A172 (cell line): ENCODE measurements around the gene NPNT. TPM values are rescaled to one million over a fixed set of nuclear protein-coding genes. Genes with fewer than 3 reads are reported as not detected.

ENCODE experiments used
- DNase-seq: peaks from one replicate; pipeline ENCODE4 v3.0.0-alpha.2; 2015; ENCODE audit warnings: low spot score
- total RNA-seq: library from RNA; depleted of rRNA; stranded (reverse); fragments of >200 nt; shearing (Covaris generic); gene quantifications from 2 replicates; pipeline ENCODE4 v1.2.3, GENCODE V29; 2014

The NPNT gene
- total RNA-seq, 1 experiment from 2014 or later, result not detected

DNA sequence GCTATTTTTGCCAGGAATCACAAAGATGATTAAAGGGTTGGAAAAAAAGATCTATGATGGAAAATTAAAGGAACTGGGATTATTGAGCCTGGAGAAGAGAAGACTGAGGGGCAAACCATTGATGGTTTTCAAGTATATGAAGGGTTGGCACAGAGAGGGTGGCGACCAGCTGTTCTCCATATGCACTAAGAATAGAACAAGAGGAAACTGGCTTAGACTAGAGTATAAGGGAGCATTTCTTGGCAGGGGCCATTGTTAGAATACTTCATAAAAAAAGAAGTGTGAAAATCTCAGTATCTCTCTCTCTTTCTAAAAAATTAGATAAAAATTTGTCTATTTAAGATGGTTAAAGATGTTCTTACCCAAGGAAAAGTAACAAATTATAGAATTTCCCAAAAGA is 75.1 kb downstream of the NPNT start:
- DNase-seq, result no peak

DNA sequence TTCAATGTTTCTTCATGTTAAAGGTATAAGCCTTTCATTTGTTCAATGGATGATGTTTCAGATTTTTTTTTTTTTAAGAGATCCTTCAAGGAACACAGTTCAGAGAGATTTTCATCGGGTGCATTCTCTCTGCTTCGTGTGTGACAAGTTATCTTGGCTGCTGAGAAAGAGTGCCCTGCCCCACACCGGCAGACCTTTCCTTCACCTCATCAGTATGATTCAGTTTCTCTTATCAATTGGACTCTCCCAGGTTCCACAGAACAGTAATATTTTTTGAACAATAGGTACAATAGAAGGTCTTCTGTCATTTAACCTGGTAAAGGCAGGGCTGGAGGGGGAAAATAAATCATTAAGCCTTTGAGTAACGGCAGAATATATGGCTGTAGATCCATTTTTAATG is 75.8 kb downstream of the NPNT start:
- DNase-seq, result no peak

DNA sequence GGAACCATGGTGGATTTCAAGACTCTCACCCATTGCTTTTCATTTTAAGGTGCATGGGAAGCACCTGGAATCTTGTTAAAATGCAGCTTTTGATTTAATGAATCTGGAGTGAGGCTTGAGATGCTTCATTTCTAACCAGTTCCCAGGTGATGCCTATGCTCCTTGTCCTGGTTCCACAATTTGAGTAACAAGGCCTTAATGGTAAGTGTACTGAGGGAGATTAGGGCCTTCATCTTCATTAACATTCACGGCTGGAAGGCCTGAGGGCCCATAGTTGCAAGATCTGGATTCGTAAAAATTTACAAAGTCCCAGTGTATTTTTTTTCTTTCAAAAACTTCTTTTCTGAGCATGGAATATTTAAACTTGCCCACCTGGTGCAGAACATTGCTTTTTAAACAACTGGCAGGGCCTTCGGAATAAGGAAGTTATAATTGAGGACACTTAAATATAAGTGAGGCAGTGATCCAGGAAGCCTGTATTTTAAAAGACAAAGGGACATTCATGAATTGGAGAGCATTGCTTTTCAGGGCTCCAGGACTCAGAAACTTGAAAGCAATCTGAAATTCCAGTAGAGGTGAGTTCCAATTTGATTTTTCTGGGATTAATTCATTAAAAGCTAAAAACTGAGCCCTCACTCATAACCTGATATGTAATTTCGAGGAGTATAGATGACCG is 77.8 kb downstream of the NPNT start:
- no peak for DNase-seq

DNA sequence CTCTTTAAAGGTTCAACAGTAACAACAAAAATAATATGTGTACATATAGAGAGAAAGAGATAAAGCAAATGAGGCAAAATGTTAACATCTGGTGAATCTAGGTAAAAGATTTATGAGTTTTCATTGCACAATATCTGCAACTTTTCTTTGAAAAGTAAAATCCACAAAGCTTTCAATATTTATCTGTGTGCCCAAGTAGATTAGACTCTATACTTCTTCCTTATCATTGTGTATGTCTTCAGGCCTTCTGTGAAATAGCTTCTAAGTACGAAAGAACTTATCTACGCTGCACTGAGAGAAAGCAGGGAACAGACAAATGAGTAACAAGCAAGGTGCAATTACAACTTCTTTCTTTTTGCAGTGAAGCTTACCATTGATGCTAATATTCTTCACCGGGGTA is 81.6 kb downstream of the NPNT start:
- DNase-seq, result no peak

DNA sequence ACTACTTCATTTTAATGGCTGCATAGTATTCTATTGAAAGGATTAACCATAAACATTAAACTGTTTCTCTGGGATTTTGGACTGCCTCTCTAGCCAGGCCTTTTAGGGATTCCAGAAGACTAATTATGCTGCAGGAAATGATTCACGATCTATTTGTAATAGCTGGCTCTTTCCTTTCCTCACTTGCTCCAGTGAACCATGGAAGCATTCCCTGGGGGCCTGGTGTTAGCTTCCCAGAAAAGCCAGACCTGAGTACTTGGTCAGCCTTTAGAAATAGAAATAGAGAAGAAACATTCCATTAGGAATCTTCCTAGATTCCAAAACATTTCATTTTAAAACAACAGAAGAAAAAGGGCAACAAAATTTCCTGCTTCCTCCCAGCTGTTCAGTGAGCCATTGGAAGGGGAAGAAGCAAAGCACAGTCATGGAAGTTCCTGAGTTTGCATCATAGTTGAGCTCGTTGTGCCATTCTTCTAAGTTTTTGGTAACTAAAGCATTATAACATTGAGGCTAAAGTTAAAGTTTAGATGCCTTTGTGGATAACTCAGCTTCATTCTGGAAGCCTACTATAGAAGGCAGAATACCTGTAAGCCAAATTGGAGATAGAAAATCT is 83.5 kb downstream of the NPNT start:
- peak; percentile 46 for DNase-seq

DNA sequence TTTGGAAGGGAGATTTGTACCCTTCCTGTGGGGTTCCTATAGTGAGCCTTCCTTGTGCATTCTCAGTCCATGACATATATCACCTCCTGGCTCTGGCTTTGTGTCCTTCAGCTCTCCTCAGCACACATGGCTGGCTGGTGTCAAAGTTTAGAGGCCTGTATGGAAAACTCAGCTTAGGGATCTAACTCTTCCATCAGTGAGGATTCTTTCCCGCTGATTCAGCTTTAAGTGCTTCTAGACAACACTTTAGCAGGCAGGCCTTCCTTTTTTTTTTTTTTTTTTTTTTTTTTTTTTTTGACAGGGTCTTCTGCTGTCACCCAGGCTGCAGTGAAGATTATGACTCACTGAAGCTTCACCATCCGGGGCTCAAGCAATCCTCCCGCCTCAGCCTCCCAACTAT is 84.2 kb downstream of the NPNT start:
- no peak for DNase-seq

DNA sequence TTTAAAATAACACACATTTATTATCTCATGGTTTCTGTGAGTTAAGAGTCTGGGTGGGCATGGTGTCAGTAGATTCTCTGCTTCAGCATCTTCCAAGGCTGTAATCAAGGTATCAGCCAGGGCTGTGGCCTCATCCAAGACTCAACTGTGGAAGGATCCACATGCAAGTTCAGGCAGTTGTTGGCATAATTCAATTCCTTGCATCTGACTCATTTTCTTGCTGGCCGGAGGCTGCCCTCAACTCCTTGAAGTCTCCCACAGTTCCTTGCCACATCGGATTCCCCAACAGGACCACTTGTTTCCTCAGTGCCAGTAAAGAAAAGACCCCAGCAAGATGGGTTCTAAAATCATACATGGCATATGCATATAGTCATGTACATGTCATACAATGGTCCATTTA is 93.4 kb downstream of the NPNT start:
- DNase-seq, result no peak

DNA sequence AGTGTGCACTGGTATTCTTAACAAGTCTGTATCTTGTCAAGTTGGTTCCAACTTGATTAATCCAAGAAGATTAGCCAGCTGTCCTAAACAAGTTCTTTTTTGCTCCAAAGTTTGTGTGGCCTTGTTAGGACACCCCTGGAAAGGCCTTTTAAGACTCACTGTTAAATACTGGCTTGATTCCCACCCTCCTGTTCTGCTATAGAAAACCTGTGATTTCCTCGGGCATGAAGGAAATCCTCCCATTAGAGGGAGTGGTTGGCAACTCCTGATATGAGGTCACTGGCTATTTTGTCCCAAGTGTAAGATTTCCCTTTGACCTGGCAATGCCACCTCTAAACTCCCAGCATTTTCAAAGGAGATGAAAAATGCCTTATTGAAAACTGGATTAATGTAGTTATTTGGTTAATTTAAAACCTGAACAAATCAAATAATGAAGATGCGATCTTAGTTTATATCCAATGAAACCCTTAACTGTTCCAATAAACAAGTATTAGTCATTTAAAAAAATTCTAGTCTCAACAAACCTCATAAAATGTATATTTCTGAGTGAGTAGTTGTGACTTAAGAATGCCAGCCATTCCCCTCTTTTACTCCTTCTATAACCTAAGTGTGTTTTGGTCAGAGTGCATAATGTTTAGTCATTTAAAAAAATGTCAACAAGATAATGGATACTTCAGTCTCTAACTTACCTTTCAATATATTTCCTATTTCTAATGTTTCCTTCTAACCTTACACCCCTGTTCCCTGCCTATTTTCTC is 94.4 kb downstream of the NPNT start:
- no peak for DNase-seq

DNA sequence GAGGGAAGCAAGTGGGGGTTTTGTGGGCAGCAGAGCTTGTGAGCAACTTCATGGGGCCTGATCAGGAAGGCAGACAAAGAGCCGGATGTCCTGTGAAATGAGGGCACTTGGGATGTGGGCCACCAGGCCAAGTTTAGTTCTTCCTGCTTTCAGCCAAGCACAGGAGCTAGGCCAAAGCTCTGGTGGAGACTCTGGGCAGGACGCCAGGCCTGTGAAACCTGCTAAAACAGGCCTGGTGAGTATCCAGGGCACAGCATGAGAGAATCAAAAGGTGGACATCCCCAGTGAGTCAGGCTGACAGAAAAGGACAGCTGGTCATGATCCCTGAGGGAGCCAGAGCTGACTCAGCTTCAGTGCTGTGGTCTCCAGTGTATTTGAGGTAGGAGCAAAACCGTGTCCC is 95.7 kb downstream of the NPNT start:
- peak; percentile 87 for DNase-seq

DNA sequence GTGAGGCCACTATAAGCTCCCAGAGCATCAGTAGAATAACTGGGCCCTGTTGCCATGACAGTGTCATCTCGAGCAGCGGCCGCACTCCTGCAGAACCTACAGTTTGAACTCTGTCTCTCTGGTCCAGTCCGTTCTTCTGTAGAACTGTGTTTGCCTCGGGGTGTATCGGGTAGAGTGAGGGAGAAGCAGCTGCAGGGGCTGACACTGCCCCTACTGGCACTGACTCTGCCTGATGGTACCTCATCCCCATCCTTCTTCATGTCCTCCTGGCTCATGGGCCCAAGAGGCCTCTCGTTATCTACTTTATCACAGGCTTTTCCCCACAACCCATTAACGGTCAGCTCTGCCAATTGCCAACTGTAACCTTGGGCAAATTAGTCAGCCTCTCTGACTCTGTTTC is 96.5 kb downstream of the NPNT start:
- no peak for DNase-seq

DNA sequence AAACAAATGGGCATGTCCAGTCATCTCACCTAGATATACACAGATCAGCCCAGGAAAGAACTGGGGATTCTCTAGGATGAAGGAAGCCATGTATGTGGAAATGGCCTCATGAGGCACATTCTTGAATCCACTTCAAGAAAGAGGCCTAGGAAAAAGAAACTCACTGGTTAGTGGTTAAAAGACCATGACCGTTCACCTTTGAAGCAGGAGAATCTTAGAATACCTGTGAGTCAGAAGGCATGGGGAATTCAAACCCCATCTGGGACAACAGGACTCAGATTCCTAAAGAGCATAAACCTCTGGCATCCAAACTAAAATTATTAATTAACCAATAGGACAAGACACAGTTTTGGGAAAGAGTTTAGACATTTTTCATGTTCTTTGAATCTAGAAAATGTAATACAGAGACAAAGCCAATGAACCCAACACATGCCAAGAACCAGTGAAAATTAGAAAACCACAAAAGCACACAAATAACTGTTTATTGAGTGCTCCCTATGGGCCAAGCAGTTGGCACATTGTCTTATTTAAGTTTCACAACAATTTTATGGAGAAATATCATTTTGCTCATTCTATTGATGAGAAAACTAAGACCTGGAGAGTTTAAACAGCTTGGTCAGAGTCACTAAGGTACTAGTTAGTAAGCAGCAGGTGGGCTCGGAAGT is 97.5 kb downstream of the NPNT start:
- no peak for DNase-seq

DNA sequence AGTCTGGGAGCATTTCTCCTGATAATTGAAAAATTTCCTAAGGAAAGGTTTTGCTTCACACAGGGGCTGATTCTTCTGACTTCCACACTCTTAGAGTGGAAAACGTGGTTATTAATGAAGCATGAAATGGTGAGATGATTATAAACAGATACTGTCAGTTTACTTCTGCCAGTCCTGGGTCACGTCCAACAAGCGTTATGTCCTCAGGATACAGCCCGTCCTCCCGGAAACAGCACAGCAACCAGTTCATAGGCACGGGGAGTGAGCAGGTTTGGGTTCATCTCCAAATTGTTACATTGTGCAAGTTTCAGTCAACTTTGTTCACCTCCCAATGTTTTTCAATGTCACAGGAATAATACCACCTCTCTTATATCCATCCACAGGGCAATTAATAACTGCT is 98.8 kb downstream of the NPNT start:
- no peak for DNase-seq

DNA sequence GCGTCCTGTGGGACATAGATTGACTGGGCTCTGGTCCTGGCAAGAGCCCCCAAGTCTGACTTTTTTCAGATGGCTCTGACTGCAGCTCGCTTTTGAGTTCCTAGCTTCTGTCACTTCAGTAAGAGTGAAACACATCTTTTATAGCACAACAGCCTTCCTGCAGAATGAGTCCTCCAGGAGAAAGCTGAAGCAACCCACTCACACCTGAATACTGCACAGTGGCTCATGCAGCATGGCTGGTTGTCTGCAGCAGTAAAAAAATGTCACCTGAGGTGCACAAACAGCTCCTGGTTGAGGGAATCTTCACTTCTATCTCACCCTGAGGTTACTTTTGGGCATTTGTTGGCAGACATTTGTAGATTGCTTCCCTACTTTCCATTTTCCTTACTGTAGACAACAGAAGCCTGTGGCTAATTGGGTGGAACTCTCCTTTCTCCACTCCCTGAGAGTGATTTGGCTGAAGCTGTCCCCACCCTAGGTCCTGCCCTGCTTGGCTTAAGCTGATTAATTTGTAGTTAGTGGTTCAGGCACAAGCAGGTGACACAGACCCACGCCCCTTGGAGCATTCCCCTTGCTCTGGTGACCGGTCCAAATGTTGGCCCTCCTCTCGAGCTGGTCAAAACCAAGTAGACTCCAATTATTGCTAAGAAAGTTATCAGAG is 99.7 kb downstream of the NPNT start:
- DNase-seq, result no peak

DNA sequence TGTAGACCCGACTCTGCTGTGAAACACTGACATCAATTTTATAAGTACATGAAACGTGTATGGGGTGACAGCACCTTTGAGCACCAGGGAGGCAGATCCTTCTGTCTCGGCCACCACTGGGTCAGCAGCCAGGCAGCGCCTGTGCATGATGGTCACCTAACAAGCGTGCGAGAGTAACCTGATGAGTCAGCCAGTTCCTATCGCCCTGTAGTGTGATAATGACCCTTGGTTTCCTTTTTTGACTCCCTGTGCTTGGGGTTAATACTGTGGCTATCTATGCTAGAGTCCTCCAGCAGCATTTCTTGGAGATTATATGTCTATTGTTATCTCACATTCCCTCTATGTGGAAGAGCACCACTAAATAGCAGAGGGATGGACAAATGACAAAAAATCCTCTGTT is 101.6 kb downstream of the NPNT start:
- no peak for DNase-seq

DNA sequence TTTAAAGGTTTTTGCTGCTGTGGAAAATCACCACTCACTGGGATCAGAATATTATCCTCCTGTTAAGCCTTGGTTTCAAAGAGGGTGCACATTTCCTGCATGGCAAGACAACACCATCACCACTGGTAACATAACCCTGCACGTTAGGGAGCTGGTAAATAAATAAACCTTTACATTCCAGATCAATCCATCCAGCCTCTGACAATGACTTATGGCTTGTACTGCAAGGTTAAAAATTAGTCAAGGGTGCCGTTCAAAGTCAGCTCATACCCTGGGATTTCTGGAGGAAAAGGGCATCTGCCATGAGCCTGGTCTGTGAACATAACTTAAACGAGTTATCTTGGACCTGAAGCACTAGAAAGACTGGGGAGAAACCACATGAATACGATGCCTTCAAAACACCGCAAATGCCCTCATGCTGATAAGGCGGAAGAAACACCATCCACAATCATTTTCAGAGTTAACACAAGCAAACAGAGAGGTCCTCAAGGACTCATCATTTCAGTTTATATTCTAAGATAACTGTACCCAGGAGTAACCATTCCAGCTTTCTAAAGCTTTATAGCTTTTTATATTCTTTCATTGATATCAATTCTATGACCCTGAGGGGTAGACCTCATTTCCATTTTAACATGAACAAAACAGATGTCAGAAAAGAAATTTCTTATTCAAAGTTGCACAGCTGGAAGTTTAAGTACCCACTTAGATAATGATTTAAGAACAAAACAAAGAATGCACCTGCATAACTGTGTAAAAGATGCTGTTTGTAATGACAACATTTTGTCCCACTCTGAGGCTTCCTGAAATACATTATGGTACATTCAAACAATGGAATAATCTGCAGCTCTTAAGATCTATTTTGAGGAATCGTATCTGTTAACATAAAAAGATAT is 103.1 kb downstream of the NPNT start:
- no peak for DNase-seq

DNA sequence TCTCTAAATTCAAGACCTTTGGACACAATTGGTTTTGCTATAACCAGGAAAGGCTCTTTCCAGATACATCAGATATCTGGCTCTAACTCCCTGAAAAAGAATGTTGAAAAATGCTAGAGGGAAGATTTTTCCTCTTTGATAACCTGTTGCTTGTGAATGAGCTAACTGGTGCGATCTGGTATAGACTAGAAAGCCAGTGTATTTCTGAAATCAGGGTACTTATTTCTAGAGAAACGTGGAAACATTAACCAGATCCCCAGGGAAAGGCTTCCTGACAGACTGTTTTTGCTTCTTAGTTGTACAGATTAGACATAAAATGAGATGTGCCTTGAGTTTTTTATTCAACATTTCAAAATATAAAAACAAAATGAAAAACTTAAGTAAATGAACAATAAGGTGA is 107.7 kb downstream of the NPNT start:
- DNase-seq, result no peak

DNA sequence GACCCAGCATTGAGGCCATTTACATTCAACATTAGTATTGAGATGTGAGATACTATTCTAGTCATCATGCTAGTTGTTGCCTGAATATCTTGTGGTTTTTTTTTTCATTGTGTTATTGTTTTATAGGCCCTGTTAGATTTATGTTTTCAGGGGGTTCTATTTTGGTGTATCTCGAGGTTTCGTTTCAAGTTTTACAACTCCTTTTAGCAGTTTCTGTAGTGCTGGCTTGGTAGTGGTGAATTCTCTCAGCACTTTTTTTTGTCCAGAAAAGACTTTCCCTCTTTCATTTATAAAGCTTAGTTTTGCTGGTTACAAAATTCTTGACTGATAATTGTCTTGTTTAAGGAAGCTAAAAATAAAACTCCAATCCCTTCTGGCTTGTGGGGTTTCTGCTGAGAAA is 115.5 kb downstream of the NPNT start:
- no peak for DNase-seq

DNA sequence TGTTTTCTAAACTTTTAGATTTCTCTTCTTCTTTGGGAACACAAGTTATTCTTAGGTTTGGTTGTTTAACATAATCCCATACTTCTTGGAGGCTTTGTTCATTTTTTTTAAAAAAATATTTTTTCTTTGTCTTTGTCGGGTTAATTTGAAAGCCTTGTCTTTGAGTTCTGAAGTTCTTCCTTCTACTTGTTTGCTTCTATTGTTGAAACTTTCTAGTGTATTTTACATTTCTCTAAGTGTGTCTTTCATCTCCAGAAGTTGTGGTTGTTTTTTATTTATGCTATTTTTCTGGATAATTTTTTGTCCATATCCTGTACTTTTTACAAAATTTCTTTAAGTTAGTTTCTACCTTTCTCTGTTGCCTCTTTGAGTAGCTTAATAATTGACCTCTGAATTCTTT is 116.1 kb downstream of the NPNT start:
- no peak for DNase-seq

DNA sequence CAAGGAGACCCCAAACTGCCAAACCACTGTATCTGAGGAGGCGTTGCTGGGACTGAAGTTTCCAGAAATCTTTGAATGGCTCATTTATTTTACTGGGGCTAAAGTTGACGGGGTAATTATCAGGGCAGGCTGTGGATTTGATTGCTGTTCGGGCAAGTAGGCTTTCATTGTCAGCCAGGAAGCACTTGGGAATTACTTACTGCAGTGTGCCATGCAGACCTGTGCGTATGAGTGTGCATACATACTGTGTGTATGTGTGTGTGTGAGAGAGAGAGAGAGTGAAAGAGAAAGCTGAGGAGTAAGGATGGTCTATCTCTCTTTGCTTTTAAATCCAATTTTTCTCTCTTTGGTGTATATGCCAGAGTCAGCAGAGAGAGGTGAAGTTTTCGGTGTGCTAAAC is 122.7 kb downstream of the NPNT start:
- DNase-seq, result no peak

DNA sequence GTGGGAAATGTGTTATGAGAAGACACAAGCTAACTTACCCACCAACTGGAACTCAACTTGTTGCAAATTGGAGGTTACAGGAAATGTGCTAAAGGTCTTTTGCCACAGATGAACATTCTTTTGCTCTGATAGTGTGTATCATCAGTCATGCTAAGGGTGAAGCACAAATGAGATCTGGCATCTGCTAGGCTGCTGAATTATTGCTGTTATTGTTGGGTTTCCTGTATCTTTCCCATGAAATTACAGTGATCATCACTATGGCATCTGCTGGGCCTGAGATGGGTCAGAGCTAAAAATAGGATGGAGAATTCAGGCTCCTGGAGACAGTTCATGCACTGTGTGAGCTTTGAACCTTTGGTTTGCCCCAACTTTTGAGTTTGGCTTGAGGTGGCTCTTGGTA is 124.5 kb downstream of the NPNT start:
- DNase-seq, result peak; percentile 59
